Amniotic epithelial cell (primary cell): Measurements from ENCODE around the gene TBC1D1.
"Not testable (repeated sequence)": the region's sequence is repeated elsewhere in the genome, so short reads cannot be mapped to it uniquely, and the experiment has no call there.

Experiments
- DNase-seq: peaks from one replicate; pipeline ENCODE4 v3.0.0-alpha.2; 2010; ENCODE audit warnings: low read depth

The TBC1D1 gene

GRCh38 chr4:38013461-38014366 lies 122.8 kb downstream of the TBC1D1 start:
- DNase-seq = peak; percentile 74

GRCh38 chr4:38014421-38014852 lies 123.6 kb downstream of the TBC1D1 start:
- no peak for DNase-seq

DNA sequence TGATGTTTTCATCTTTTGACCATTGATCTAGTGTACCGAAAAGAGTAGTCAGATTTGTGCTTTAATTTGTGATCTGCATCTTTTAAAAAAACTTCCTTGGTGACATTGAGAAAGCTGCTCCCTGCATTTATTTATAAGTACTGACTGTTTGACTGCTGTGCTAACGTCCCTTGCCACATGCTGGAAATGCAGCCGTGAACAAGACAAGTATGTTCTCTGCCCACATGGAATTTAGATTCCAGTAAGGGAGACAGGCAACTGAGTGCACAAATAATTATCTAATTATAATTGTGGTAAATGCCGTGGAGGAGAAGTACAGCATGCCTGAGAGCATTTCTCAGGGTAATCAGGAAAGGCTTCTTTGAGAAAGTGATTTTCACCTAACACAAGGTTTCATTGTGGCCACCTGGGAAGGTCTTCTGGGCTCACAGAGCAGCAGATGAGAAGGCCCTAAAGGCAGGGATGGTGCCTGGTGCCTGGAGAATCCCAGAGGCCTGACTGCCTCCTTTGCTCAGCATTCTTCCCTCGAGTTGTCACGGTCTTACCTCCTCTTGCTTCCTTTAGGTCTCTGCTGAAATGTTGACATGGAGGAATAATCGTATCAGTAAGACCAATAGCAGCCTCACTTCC lies 125.1 kb downstream of the TBC1D1 start:
- DNase-seq = no peak

GRCh38 chr4:38016698-38017097 lies 125.8 kb downstream of the TBC1D1 start:
- no peak for DNase-seq

DNA sequence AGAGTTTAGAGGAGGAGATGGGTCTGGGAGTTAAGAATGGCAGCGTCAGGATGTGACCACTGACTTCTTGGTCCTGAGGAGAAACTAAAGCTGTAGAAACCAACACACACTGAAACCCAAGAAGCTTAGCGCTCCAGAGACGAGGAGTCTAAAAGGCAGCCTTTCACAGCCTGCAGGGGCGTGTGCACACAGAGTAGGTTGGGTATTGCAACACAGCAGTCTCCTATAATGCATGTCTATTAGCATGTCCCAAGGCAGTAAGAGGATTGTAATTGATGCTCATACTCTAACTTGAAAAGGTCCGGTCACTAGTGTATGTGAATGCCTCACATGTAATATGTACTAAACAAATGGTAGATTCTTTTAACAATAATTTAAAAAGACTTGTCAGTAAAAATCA lies 126.7 kb downstream of the TBC1D1 start:
- DNase-seq = peak; percentile 45

- DNase-seq = no peak
Measured at GRCh38 chr4:38020386-38020785, 129.5 kb downstream of the TBC1D1 start.

DNA sequence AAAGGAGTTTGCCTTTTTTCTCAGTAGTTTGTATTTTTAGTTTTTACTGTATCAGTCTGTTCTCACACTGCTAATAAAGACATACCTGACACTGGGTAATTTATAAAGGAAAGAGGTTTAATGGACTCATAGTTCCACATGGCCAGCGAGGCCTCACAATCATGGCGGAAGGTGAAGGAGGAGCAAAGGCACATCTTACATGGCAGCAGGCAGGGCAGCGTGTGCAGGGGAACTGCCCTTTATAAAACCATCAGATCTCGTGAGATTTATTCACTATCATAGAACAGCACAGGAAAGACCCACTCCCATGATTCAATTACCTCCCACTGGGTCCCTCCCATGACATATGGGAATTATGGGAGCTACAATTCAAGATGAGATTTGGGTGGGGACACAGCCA lies 130.1 kb downstream of the TBC1D1 start:
- not testable (repeated sequence) for DNase-seq

- DNase-seq = no peak
Measured at GRCh38 chr4:38021751-38022150, 130.9 kb downstream of the TBC1D1 start.

- DNase-seq = no peak
Measured at GRCh38 chr4:38023347-38024205, 132.7 kb downstream of the TBC1D1 start.

DNA sequence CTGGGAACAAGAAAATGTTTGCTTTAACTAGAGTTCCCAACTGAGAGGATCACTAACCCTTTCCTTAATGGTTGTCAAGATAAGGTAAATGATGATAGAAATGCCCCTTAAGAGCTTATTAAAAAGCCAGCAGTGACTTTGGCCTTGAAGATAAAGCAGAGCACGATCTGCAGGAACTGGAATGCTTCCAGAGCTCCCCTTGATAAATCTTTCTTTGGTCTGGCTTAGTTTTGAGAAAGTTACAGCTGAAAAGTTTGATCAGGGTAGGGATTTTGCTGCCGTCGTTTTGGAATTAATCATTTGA lies 133.3 kb downstream of the TBC1D1 start:
- peak; percentile 76 for DNase-seq

GRCh38 chr4:38025665-38026064 lies 134.8 kb downstream of the TBC1D1 start:
- DNase-seq = no peak

DNA sequence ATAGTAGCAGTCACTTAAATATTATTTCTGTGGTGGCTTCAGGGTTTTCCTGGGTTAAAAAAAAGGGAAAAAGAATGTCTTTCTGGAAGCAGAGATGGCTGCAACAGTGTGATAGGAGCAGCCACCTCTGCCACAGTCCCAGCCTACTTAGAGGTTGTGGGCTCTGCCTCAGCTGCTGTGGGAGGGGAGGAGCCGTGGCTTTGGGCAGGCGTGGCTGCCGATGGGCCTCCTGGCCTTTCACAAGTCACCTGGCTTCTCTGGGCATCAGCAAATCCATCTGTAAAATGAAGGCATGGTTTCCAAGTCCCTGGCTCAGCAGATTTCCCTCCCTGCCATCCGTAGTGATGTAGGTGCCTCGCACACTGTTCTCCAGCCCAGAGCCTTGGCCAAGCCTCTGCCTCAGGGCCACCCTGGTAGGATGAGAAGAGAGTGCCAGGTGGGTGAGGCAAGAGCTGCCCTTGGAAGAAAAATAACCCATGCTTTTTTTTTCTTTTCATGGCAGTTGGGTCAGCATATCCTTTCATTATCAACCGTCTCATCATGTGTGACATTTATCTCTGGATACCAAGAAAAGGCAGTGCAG lies 135.4 kb downstream of the TBC1D1 start:
- DNase-seq = no peak

DNA sequence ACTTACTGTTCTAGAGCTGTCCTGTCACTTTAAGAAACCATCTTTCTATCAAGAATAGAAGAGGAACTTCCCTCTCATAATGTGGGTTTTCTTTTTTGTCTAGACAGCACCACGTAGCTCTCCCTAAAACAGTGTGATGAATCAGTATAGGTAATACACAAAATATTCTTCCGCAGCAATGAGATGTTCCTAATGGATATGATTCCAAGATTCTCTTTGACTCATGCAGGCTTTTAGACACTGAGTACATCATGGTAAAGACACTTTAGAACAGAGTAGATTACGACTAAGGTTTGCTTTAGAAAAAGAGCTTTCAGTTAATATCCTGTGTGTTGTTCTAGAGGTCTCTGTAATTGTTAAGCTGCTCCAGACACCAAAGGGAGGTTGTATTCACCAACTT lies 139.1 kb downstream of the TBC1D1 start:
- peak; percentile 81 for DNase-seq

DNA sequence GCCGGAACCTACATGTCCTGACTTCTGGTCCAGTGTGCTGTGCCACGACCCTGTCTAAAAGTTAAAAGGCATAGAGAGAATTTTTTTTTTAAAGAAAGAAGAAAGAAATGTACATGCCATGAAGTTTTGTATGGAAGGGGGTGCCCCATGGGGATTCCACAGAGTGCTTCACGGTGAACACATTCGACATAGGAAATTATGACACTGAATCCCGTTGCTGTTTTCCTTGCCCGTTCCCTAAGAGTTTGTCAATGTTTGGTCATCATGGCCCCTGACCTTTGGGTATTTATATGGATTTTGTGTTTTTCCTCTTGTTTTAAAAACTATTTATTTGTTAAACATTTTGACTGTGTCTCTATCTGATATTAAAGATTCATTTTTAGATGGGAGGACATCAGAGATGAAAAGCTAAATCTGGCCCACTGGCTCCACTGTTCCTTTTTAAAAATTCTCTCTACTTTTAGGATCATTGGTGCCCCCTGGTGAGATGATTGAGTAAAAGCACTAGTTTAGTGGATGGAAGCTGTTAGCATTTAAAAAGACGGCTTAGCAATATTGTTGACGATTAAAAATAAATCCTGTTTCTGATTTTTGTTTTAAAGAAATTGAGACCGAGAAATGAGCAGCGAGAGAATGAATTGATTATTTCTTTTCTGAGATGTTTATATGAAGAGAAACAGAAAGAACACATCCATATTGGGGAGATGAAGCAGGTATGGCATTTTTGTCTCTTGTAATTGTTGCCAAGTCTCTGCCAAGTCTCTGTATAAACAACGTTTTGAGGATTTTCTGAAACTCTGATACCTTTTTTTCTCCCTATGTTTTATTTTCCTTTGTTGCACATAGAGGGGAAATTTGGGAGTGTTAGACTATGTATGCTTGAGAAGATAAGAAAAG lies 144.3 kb downstream of the TBC1D1 start:
- peak; percentile 62 for DNase-seq

DNA sequence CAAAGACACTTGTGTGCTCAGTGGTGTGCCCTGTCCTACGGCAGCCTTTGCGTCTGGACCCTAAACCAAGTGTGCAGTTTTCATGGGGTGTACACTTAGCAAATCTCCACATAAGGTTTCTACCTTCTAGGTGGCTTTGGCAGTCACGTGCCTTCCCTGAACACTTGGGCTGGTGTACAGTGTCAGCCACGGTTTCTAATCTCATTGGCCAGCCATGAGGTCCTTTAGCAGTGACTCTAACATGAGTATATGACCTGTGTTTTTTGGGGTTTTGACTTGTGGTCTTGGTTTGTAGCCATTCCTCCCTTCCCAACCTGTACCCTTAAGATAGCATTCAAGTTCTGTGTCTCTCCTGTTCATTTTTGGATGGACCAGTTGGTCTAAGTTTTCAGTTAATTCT lies 145.7 kb downstream of the TBC1D1 start:
- no peak for DNase-seq

GRCh38 chr4:38037612-38038011 lies 146.7 kb downstream of the TBC1D1 start:
- DNase-seq = no peak

GRCh38 chr4:38040619-38041018 lies 149.7 kb downstream of the TBC1D1 start:
- DNase-seq = no peak

DNA sequence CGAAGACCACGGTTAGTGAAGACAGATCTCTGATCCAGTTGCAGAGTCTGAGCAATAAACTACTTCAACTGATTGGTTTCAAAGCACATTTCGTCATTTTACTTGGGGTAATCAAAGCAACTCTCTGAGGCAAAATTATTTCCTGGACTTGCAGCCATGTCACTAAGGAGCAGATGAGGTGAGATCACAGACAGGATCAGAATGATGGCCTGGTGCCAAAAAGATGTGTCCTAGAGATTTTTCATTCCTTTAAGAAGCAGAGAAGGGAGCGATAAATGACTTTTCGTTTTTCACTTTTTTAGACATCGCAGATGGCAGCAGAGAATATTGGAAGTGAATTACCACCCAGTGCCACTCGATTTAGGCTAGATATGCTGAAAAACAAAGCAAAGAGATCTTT lies 153.2 kb downstream of the TBC1D1 start:
- no peak for DNase-seq

GRCh38 chr4:38045289-38045988 lies 154.6 kb downstream of the TBC1D1 start:
- DNase-seq = no peak

DNA sequence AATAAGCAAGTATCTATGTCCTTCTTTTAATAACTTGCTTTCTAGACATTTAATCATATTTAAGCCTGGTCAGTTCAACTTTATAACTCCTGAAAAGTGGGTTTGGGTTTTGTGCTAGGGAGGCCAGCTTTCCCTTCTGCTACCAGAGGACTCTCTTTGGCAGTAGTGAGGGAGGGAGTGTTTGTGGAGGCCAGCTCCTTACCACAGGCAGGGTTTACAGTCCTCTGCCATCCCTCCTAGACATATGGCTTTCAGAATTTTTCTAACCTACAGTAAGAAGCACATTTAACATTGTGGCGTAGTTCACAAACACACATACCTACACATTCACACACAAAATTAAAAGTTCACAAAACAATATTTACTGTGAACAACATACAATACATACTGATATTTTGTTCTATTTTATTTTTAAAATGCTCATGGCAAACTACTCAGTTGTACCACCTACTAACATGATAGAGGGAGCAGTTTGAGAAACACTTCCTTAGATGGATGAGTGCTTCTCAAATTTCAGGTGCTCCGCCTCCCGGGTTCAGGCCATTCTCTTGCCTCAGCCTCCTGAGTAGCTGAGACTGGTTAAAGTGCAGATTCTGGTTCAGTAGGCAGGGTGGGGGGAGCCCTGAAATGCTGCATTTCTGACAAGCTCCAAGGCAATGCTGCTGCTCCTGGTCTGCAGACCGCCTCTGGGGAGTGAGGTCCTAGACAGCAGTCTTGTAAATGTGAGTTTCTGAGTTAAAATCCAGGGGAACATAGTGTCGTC lies 156.0 kb downstream of the TBC1D1 start:
- DNase-seq = peak; percentile 47
